Measurements from ENCODE around the gene DGCR8.

DGCR8 gene

DNA sequence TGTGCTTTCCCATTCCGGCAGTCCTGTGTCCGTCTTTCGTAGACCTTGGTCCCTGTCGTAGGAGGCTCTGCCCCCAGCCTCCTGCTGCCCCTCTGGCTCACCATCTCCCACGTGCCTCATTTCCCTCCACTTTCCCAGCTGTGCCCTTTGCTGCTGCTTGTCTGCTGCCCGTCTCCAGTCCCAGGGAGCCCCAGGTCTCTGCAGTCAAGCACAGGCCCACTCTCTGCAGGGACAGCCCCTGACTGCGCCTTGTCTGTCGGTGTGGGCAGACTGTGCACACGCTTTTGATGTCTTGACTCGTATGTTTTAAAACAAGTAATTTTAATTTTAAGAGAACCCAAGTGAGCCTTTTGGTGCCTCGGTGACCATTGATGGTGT lies 12.4 kb downstream of the DGCR8 start:
- no peak for DNase-seq

DNA sequence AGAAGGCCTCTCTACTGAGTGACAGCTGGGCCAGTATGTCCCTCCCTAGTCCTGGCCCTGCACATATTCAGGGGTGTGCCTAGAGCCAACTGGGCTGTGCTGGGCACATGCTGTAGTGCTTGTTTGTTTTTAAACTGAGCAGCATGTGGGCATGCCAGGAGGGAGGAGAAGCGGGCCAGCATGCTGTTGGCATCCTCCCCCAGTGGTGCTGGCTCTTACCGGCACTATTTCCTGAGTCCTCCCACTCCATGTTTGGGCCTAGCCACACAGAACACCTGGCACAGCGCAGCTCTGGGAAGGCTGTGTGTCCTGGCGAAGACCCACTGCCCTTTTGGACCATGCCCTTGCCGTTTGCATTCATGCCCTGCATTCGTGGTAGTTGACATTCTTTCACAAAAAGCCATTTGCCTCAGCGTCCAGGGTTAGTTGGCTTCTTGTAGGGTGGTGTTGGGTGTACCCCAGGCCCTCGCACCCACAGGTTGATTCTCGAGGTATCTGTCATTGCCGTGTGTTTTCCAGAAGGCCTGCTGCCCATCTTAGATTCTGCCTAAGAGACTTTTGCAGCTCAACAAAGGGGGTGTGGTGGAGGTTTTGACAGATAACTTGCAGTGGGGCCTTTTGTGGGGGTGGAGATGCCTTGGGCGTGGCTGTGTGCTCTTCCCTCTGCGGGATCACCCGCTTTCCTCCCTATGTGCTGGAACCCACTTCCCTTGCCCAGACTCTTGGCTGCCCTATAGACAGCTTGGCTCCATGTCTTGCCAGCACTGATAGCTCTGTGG lies 13.6 kb downstream of the DGCR8 start:
- no peak for DNase-seq

DNA sequence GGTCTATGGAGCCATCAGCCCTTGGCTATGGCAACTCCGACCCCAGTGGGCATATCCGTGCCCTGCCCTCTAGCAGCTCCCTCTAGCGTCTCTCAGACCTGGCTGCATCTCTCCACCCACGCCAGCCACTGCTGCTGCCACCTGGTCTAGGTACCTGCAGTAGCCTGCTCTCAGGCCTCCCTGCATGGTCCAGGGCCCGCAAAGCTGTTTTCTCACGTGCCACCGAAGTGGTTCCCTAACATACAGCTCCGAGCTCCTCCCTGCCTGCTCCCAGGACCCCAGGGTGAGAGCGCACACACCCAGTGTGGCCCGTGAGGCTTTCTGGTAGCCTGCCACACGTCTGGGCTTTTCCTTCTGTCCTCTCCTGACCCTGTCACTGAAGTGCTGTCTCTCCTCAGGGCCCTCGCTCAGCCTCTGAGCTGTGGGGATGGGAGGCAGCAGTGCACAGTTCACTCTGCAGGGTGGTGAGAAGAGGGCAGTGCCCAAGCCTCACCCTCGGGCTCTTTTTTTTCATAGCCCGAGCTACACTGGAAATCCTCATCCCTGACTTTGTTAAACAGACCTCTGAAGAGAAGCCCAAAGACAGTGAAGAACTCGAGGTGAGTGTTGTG lies 14.3 kb downstream of the DGCR8 start:
- DNase-seq = no peak

DNA sequence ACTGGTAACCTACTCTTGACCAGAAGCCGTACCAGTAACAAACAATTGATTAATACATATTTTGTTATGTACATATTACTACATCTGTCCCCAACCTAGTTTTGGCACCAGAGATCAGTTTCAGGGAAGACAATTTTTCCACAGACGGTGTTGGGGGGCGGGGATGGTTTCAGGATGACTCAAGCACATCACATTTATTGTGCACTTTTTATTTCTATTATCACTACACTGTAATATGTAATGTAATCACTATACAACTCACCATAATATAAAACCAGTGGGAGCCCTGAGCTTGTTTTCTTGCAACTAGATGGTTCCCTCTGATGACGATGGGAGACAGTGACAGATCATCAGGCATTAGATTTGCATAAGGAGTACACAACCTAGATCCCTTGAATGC lies 15.5 kb downstream of the DGCR8 start:
- no peak for DNase-seq

DNA sequence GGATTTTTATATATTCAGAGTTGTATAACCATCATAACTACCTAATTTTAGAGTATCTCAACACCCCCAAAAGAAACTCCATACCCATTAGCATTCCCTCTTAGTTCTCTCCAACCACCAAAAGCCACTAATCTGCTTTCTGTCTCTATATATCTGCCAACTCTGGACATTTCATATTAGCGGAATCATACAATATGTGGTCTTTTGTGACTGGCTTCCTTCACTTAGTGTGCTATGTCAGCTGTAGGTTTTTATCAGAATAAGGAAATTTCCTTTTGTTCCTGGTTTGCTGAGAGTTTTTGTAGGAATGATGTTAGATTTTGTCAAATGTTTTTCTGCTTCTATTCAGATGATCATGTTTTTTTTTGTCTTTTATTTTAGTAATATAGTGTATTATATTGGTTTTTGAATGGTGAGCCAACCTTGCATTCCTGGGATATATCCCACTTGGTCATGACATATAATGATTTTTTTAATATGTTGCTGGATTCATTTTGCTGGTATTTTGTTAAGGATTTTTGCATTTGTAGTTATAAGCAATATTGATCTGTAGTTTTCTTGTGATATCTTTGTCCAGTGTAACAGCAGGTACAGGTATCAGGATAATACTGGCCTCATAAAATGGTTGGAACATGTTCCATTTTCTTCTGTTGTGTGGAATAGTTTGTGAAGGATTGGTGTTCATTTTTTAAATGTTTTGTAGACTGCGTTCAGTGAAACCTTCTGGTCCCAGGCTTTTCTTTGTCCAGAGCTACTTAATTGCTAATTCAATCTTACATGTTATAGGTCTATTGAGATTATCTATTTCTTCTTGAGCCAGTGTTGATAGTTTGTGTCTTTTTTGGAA lies 16.8 kb downstream of the DGCR8 start:
- no peak for DNase-seq

DNA sequence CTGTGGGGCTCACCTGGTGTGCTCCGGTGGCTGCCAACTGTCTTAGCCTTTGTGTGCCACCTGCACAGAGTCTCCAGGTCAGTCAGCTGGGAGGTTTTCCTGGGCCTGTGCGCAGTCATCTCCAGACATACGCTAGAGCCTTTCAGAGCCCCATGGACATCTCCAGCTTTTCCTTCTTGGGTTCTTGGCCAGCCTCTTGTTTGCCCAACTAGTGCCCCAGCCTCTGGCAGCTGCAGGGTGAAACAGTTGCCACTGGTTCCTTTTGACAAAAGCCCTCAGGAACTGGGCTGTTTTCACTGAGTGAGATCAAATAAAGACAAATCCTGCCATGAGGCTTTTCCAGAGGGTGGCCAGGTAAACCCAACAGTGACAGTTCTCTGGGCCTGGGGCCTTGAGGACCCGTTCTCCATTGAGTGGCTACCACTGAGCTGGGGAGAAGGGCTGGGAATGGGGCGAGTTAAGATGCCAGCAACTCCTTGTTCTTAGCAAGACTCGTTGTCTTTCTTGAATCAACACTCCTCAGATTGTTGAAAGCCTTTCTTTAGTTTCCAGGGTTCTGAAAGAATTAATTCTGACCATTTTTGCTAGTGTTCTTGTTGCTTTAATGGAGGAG lies 19.2 kb downstream of the DGCR8 start:
- DNase-seq = no peak

DNA sequence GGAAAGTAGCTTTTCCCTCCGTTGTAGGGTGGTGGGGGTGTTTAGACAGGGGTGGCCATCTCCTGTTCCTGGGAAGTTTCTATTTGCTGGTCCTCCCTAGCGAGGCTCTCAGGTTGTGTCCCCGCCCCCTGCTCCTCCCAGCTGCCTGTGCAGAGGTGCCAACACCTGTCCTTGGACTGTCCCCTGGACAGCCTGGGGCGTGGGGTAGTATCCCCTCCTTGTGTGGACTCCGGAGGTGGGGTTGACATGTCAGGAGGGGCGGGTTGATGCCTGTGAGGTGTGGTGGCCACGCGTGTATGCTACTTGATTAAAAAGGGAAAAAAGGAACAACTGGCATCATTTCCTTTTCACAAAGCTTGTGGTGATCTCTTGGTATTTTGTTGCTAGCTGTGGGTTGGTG lies 21.6 kb downstream of the DGCR8 start:
- DNase-seq = no peak

DNA sequence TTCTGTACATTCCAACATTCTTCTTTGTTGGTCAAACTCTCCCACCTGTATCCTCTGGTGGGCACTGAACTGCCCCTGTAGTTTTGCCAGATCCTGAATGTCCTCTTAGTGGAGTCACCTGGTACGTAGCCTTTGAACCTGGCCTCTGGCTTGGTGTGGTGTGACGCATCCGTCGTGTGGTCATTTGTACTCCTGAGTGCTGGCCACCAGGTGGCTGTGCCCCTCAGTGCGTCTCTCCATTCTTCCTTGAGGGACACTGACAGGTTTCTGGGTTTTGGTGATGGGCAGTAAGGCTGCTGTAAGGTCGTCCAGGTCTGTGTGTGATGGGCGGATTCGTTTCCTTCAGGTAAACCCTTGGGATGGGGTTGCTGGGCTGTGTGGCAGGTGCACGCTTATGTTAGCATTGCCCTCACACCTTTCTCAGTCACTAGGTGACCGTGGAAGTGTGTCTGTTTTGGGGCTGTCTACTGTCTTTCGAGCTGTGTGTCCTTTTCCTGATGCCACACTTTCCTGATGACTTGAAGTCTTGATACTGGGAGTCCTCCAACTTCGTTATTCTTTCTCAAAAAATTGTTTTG lies 22.3 kb downstream of the DGCR8 start:
- DNase-seq = no peak

DNA sequence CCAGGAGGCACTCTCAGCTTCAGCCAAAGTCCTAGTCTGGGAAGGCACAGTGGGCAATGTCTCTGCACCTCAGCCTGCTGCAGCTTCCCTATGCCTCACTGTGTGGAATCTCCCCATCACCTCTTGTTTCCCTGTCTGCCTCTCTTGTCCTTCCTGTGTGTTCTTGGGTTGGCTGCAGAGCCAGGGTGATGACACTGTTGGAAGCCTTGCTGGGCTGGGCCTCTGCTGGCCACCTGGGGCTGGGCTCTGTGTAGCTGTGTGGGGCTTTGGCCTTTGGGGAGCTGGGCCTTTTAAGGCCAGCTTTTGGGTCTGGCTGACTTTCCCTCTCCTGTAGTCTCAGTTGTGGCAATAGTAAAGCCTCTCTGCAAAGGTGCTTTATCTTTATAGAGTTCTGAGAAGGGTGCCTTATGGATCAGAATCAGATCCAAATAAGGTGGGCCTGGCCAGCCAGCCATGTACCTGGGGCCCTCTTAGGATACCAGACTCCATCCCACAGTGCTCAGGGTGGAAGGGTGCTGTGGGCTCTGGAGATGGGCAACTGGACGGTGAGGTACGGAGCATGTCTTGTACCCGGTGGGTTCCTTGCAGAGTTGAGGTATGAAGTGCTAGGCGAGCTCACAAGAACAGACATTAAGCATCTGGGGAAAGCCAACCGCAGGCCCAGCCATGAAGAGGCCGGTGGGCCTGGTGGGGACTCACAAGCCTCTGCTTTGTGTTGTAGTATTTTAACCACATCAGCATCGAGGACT lies 25.6 kb downstream of the DGCR8 start:
- DNase-seq = no peak

DNA sequence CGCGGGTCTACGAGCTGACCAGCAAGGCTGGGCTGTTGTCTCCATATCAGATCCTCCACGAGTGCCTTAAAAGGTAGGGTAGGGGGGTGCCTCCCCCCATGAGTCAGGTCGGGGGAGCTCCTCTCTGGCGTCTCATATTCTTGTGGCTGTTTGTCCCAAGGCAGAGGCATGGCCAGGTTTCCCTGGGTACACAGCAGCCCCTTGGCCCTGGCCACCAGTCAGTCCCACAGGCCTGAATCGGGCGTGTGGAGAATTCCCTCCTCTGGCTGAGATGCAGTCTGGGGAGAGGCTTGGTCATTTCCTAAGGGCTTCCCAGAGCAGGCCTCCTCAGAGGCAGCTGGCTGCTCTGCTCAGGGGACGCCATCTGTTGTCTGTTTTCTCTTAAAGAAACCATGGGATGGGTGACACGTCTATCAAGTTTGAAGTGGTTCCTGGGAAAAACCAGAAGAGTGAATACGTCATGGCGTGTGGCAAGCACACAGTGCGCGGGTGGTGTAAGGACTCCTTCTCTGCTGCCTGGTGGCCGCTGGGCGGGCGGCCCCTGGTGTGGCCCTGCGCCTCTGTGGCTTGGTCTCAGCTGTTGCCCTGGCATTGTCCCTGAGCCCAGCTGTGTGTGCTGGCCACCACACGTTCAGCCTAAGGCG lies 26.3 kb downstream of the DGCR8 start:
- DNase-seq = no peak

DNA sequence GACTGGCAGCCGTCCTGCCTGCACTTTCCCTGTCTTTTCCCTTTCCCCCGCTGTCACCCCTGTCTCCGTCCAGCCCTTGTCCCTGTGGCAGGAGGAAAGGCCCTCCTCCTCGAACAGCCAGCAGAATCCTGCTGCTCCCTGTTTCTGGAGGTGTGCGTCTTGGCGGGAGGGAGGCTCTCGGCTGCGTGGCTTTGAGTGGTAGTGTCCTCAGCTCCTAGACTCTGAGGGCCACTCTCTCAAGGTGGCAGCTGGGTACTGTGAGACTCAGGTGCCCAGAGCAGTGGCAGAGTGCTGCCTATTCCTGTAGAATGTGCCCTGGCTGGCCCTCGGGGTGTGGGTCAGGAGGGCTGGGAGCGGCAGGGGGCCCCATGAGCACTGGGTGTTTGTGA lies 26.8 kb downstream of the DGCR8 start:
- DNase-seq = no peak

DNA sequence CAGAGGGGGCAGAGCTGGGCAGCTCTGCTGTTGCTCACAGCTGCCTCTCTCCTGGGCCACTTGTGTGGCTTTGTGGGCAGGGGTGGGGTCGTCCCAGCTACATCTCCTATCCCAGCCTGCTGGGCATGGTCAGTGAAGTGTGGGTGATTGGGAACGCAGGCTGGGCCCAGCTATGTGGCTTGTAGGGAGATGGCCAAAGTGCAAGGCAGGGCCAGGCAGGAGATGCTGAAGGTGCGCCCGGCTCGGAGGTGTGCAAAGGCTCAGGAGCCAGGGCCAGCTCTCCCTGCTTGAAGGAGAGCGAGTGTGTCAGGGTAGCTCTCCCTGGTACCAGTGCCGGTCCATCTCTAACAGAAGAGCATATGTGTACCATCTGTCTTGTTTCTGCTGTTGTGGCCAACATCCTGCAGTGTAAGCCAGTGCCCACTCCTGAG lies 27.4 kb downstream of the DGCR8 start:
- DNase-seq = no peak

DNA sequence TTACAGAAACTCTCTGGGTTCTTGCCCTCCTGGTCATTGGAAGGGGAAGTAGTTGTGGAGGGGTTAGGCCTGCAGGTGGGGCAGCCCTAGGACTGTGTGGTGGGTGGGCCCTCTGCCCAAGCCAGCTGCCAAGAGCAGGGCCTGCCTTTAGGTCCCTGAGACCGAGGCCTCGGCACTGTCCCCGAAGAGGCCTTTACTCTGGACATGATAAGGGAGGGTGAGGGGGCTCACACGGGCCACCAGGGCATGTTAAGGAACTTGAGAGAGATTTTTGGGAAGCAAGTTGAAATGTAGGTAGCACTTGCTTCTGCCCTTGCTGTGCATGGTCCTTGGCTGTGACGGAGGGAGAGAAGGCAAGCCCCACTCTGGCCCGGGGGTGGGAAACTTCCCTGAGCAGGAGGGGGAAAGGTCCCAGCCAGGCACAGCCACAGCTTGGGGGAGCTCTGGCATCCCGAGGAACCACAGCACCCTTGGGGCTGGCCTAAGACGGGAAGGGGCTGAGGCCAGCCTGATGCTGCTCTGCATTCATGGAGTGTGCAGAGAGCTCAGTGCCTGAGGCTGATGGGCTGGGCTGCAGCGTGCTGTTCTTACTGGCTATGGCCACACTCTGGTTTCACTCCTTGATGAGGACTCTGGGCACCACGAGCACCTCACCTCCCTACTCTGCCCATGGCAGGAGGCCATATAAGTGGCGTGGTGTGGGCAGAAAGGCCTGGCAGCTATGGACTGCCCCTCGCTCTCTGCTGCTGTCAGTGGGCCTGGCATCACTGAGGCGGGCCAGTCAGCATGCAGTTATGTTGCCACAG lies 28.1 kb downstream of the DGCR8 start:
- no peak for DNase-seq

DNA sequence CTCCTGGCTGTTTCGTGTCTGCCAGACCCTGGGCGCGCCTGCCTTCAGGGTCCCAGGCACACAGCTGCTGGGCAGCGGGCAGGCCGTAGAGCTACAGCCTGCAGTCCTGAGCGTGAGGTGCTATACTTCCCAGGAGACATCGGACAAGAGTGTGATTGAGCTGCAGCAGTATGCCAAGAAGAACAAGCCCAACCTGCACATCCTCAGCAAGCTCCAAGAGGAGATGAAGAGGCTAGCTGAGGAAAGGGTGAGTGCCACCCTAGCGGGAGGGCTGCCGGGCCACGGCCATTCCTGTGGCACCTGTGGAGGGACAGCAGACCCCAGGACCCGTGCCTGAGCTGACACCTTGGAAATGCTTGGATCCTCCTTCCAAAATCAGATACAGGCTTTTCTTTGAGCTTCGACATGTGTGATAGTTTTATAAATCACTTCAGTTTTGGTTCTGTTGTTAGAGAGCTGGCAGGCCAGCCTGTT lies 28.8 kb downstream of the DGCR8 start:
- no peak for DNase-seq

DNA sequence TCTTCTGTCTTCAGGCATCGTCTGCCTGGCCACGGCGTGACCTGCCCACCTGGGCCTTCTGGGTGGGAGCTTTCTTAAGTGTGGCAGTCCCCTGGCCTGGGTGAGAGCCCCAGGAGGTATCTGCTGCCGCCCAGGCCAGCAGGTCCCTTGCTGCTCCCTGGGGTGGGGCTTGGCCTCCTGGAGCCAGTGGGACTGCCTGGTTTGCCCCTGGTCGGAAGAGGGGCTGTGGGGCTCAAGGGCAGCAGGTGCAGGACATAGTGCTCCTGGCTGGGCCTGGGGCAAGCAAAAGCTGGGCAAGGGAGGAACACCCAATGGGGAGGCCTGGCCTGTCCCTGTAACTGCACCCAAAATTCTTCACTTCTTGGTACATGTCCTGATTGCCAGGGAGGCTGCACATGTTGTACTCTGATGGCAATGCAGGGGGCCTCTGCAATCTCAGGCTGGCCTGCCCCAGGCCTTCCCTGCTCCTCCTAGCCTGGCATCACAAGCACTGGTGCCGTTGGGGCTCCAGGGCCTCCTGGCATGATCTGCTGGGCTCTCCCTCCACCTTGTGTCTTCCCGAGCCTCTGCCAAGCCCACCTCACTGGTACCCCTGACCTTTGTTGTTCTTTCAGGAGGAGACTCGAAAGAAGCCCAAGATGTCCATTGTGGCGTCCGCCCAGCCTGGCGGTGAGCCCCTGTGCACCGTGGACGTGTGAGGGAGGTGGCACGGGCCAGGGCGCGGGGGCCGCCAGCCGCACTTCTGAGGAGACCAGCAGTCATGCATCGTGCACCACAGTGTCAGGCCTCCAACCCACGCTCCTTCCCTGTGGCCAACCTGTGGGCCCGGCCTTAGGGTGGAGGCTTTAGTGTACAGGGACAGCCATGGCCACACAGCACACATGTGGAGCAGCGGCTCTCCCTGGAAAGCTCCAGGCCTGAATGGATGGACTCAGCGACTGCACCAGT lies 29.6 kb downstream of the DGCR8 start:
- DNase-seq = no peak

DNA sequence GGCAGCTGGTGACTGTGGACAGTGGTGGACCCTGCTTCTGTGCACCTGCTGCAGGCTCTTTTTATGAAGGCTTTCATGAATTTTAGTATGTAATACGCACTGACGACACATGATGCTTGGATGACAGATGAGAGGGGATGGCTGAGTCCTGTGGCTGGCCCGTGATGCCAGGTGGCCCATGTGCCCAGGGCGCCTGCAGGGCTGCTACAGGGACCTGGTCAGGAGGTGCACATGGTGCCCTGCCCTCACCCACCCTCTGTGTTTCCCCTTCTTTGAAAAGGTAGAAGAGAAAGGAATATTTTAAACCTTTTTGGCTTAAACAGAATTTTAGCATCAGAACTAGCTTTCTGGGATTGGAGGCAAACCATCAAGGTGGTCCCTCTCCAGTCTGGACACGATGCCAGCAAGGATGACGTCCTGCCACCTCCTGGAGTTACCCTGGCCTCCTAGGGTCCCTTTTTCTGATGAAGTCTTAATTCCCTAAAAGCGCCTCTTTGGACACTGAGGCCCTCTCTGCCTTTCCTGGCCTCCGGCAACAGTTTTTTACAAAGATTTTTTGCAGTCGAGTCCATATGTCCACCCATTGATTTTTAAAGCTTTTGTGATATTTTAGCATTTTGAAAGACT lies 30.4 kb downstream of the DGCR8 start:
- DNase-seq = no peak

DNA sequence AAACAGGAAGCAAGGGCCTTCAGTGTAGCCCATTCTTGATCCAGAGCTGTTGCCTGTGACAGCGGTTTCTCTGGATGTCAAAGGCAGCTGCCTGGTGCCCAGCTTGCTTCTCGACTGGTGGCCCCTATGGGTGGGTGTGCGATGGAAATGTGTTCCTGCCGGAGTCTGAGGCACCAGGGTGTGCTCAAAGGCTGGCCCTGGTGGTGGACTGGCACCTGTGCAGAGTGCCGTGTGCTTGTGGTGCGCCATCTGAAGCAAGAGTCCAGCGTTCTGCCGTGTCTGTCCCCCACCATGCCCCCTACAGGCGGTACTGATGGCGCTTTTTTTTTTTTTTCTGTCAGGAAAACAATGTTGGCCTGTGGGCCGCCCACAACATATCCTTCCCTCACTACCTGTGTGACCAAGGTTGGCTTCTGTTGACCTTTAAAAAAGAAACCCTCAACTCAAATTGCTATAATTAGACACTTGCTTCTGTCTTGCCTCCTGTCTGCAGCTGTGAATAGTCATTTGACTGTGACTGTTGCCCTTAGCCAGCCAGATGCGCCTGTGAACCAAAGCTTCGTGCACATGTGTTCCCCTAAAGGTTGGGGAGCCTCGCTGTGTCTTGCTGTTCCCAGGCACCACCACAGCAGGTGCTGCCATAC lies 31.1 kb downstream of the DGCR8 start:
- no peak for DNase-seq
